Heart left ventricle (tissue), 16 donors: ENCODE data around the gene ADARB1. TPM values are rescaled to one million over a fixed set of nuclear protein-coding genes. Genes with fewer than 3 reads are reported as not detected.
"Not testable (repeated sequence)": the region's sequence is repeated elsewhere in the genome, so short reads cannot be mapped to it uniquely, and the experiment has no call there.

Experiments used
- ATAC-seq, 4 donors: fragments of 200-7000 bp; cut with Tn5 transposase; one replicate each; pipeline ENCODE4 v1.9.1; 2020 to 2022; ENCODE audit warnings: moderate library complexity in 4 of 4, mild to moderate bottlenecking in 3 of 4, moderate number of reproducible peaks in 1 of 4
- DNase-seq, 5 donors: peaks; one replicate each; pipeline ENCODE4 v3.0.0-alpha.2; 2020
- H3K27ac ChIP-seq, 12 donors: fragments of 200-600 bp; sonication (generic) in 4 of 12; one replicate each; pipeline versions ENCODE4 v1.5.0 to v1.8.0; 2016 to 2022; ENCODE audit warnings: mild to moderate bottlenecking in 2 of 12
- H3K27me3 ChIP-seq, 9 donors: fragments of 200-600 bp; sonication (generic) in 2 of 9; one replicate each; pipeline versions ENCODE4 v1.5.1 to v1.8.0; 2016 to 2022; ENCODE audit warnings: mild to moderate bottlenecking in 3 of 9
- H3K36me3 ChIP-seq, 9 donors: fragments of 200-600 bp; sonication (generic) in 2 of 9; one replicate each; pipeline versions ENCODE4 v1.5.0 to v1.8.0; 2018 to 2022; ENCODE audit warnings: mild to moderate bottlenecking in 2 of 9
- H3K4me1 ChIP-seq, 12 donors: fragments of 200-600 bp; sonication (generic) in 4 of 12; one replicate each; pipeline versions ENCODE4 v1.5.0 to v1.8.0; 2016 to 2022; ENCODE audit warnings: mild to moderate bottlenecking in 3 of 12
- H3K4me3 ChIP-seq, 12 donors: fragments of 200-600 bp; sonication (generic) in 4 of 12; one replicate each; pipeline versions ENCODE4 v1.5.0 to v1.8.0; 2017 to 2022; ENCODE audit warnings: mild to moderate bottlenecking in 9 of 12, moderate library complexity in 4 of 12
- H3K9me3 ChIP-seq, 12 donors: fragments of 200-600 bp; sonication (generic) in 4 of 12; one replicate each; pipeline versions ENCODE4 v1.5.0 to v1.8.0; 2016 to 2022; ENCODE audit warnings: mild to moderate bottlenecking in 1 of 12
- CTCF ChIP-seq, 12 donors: fragments of 200-600 bp; sonication (generic) in 4 of 12; IDR thresholded peaks; one replicate each; pipeline versions ENCODE4 v1.5.0 to v1.8.0; 2018 to 2022; ENCODE audit warnings: antibody characterized with exemption in 12 of 12, mild to moderate bottlenecking in 5 of 12
- POLR2A ChIP-seq, 2 donors: fragments of 450-650 bp; IDR thresholded peaks; one replicate each; pipeline ENCODE4 v1.6.1; 2017; ENCODE audit warnings: antibody characterized with exemption in 2 of 2, mild to moderate bottlenecking in 2 of 2, moderate library complexity in 2 of 2
- WGBS, 4 donors: extraction: QIAGEN DNeasy Blood & Tissue Kit in 2 of 4; methylation state at CpG; one replicate each; pipeline versions ENCODE4 v1.1.5 to v1.1.7; 2013 to 2018; 5-methylcytosine and 5-hydroxymethylcytosine counted together
- intact Hi-C, 10 donors: fragments of 100-400 bp; cut with DNase I; formaldehyde crosslinking; loops; one replicate each; pipeline versions ENCODE4 v1.11.1 to v1.14.2; 2022
- polyA plus RNA-seq, 2 donors: library from polyadenylated mRNA; stranded (reverse); fragments of 200-250 nt; gene quantifications; one replicate each; pipeline ENCODE4 v1.2.3, GENCODE V29; 2013
- total RNA-seq, 9 donors: library from RNA; depleted of rRNA in 2 of 9; stranded (reverse); fragments of >200 nt in 2 of 9; fragmentation: NEBNext Ultra II Directional in 3 of 9; extraction: Animal tissue kit (Norgen Biotek cat#: 25700) in 3 of 9; gene quantifications; one replicate each; pipeline versions ENCODE4 v1.1.0 to v1.2.4, GENCODE V29; 2016 to 2023
- donor health status: ischemic (EF 13 %, LVEDD 7.1; RV severe dilation, severe dysfunction).
- donor health status: healthy with polysubstance abuse.
- donor health status: DM: no; HTN: yes; CAD: no.
- donor health status: DM: no; HTN: no; CAD: no.
- donor health status: ischemic (EF 25% LVEDD 6.9; RV normal size, moderate dysfunction).
- donor health status: ischemic (EF 25% LVEDD 5.7; RV mildly dilated, moderate dysfunction).
- donor health status: healthy.
- donor health status: DM: yes; HTN: yes; CAD: no.
- donor health status: ischemic (EF 35%, LVEDD 5.7; RV mildly dilated, moderate dysfunction).
- donor health status: nonischemic (EF 11% LVEDD 7.7; RV severe dilation, severe dysfunction).
- donor health status: DM: yes; HTN: yes; CAD: no.
- donor health status: PGD.
- donor health status: ischemic (EF 29% LVEDD 5.4; RV normal size, mild dysfunction).
- donor health status: nonischemic (EF 23%, LVEDD 6.1; RV moderate dilation, normal function).

ADARB1 gene
- total and polyA plus RNA-seq, 11 donors, result 6.9 to 16.3 (median 12.0) TPM

- DNase-seq, result peak in 1 of 5 donors; percentile 65
- peak overlapping the region in 5 of 12 donors; percentile 6 to 43 (median 14) for H3K27ac ChIP-seq
- no peaks in the 10 kb centered on the region for H3K27me3 ChIP-seq
- ATAC-seq, result no peak
- intact Hi-C loops, result loop anchor here in 3 of 10 donors (10.0 kb wide), 2 partner anchors 258 to 318 kb away; partner anchors contain the start of genes SUMO3 (in 2 of the 3) and PTTG1IP (in 1 of the 3)
- H3K4me1 ChIP-seq, result peaks cover 9 to 60% (median 47%) of the 10 kb centered on the region in 12 donors
- TF ChIP-seq POLR2A (IDR thresholded peaks at IDR 0.05), result no peak
- no peak for TF ChIP-seq CTCF (IDR thresholded peaks at IDR 0.05)
- H3K9me3 ChIP-seq, result no peaks in the 10 kb centered on the region
- WGBS, 4 donors, result 56 to 71% (median 56%) methylated on average over 13 of the region's 13 CpGs
- no peak overlapping the region for H3K4me3 ChIP-seq
- peaks cover 0 to 8% (median 0%) of the 10 kb centered on the region in 9 donors for H3K36me3 ChIP-seq
Observed at GRCh38 chr21:45132841-45133573, 58.6 kb downstream of the ADARB1 start.

GRCh38 chr21:45133574-45134278, 59.3 kb downstream of the ADARB1 start:
- ATAC-seq, DNase-seq, H3K27me3 ChIP-seq, H3K4me3 ChIP-seq, H3K27ac ChIP-seq, H3K9me3 ChIP-seq, H3K36me3 ChIP-seq: not testable (repeated sequence)
- intact Hi-C loops, result loop anchor here in 4 of 10 donors (2.0 to 10.0 kb wide), 3 partner anchors 183 to 319 kb away; partner anchors contain the start of genes SUMO3 (in 2 of the 4) and PTTG1IP (in 1 of the 4)
- WGBS, 4 donors, result 95 to 96% (median 96%) methylated on average over 32 to 60 of the region's 60 CpGs
- peaks cover 9 to 59% (median 40%) of the 10 kb centered on the region in 12 donors for H3K4me1 ChIP-seq

- no peak overlapping the region for H3K4me3 ChIP-seq
- whole genome bisulfite sequencing, 4 donors, result 94 to 97% (median 95%) methylated on average over 25 to 29 of the region's 29 CpGs
- DNase-seq, result no peak
- H3K4me1 ChIP-seq, result peaks cover 9 to 51% (median 33%) of the 10 kb centered on the region in 12 donors
- no peaks in the 10 kb centered on the region for H3K9me3 ChIP-seq
- ATAC-seq, result no peak
- no peak overlapping the region for H3K27ac ChIP-seq
- peaks cover 0 to 8% (median 0%) of the 10 kb centered on the region in 9 donors for H3K36me3 ChIP-seq
- no peaks in the 10 kb centered on the region for H3K27me3 ChIP-seq
- TF ChIP-seq CTCF (IDR thresholded peaks at IDR 0.05), result no peak
- no peak for TF ChIP-seq POLR2A (IDR thresholded peaks at IDR 0.05)
- intact Hi-C loops, result loop anchor here in 8 of 10 donors (2.0 to 10.0 kb wide), 6 partner anchors 184 to 688 kb away; partner anchors contain the start of genes SUMO3 (in 2 of the 8) and PTTG1IP (in 1 of the 8)
Observed at GRCh38 chr21:45134279-45135076, 60.1 kb downstream of the ADARB1 start.

- Histone ChIP-seq H3K4me1 (peaks cover 5 to 45% (median 26%) of the 10 kb centered on the region in 12 donors), H3K27ac (no peak overlapping the region), H3K27me3 (no peaks in the 10 kb centered on the region), H3K9me3 (no peaks in the 10 kb centered on the region), H3K36me3 (peaks cover 0 to 8% (median 0%) of the 10 kb centered on the region in 9 donors), H3K4me3 (no peak overlapping the region)
- ATAC-seq (peak in 3 of 4 donors; percentile 21 to 47 (median 38)), DNase-seq (no peak)
- intact Hi-C loops, result loop anchor here in 8 of 10 donors (2.0 to 10.0 kb wide), 6 partner anchors 184 to 687 kb away; partner anchors contain the start of genes SUMO3 (in 2 of the 8) and PTTG1IP (in 1 of the 8)
- 42 to 56% (median 52%) methylated on average over 3 of the region's 3 CpGs for WGBS, 4 donors
- TF ChIP-seq POLR2A (IDR thresholded peaks at IDR 0.05) (no peak), CTCF (IDR thresholded peaks at IDR 0.05) (no peak)
Observed at GRCh38 chr21:45135122-45135521, 60.7 kb downstream of the ADARB1 start.
